DMS114 treated with DMSO at 0.1 percent for 48 hours (cell line): ENCODE measurements around the gene TREM1.
A peak's percentile ranks its signal among the peaks of the same experiment; 100 is the strongest.
"Not testable (repeated sequence)": the region's sequence is repeated elsewhere in the genome, so short reads cannot be mapped to it uniquely, and the experiment has no call there.

ENCODE experiments used
- DNase-seq: peaks from one replicate; lab custom pipeline; 2025; ENCODE audit not compliant: unreplicated experiment; lab: John Stamatoyannopoulos, UW

Gene TREM1

GRCh38 chr6:41297248-41297647 is 10.8 kb upstream of the TREM1 start:
- DNase-seq = not testable (repeated sequence)

- no peak for DNase-seq
Measured at GRCh38 chr6:41294214-41294872, 7.9 kb upstream of the TREM1 start.

DNA sequence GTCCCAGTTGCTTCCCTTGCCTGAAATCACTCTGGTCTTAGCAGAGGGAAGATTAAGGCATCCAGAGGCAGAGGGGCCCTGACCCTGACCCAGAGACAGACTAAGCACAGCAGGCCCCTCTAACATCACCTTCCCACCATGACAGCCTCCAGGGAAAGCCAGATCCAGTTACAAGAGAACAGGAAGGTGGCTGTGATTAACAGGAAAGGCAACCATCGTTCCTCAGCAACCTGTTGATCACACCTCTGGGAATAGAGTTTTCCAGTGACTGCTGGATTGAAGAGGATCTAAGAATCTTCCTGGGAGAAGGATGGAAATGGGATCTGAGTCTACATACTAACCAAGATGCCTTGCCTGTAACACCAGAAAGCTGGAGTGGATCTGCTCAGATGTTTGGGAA is 5.2 kb upstream of the TREM1 start:
- DNase-seq = no peak

- no peak for DNase-seq
Measured at GRCh38 chr6:41289815-41290214, 3.3 kb upstream of the TREM1 start.

DNA sequence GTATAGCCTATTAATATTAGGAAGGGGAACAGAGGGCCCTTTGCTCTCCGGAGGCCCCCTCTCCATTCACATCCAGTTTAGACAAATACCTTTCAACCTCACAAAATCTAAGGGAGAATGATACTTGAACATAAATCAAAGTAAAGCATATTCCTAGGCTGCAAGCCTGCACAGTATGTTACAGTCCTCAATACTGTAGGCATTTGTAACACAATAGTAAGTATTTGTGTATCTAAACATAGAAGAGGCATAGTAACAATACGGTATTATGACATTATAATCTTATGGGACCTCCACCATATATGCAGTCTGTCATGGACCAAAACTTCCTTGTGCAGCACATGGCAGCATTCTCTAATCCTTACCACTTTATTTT is 2.3 kb upstream of the TREM1 start:
- DNase-seq = no peak

DNA sequence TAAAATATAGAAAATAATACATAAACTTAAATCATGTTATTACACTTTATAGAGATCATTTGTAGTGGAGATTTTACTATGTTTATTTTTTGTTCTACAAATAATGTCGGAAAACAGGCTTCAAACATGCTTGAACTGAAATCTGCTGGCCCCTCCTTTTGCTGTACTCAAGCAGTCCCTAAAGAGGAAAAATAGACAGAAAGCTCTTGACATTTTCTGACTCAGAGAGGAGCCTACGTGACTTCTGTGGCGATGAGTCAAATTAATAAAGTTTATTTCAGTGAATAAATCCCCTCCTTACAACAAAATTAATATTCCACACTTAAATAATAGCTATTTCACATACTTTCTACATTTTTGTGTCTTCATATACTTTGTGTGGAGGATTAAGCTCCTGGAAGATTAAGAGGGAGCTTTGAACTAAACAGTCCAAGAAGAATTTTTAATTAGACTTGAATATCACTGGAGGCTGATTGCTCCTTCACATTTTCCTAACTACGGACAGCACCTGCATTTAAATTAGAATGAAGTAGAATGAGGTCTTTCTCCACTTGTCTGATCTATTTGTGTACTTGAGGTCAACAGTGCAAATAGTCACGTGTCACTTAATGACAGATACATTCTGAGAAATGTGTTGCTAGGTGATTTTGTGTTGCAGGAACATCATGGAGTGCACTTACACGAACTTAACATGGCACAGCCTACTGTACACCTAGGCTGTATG is 1.7 kb upstream of the TREM1 start:
- no peak for DNase-seq

DNA sequence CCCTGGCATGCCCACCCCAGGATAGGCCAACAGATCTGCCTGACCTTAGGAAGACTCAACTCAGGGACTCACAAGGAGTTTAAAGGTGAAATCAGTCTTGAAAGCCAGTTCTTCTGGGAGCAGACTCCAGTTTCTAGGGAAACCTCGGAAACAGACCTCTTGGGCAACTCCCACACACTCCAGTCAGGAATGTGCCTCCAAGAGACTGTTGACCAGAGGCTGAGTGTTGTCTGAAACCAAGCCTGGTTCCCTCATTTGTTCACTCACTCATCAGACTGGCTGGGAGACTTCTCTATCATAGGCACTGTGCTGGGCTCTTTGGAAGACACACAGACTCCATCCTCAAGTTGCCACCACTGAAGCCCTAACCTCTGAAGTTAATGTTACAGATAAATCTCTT is 1.8 kb downstream of the TREM1 start:
- DNase-seq = no peak

DNA sequence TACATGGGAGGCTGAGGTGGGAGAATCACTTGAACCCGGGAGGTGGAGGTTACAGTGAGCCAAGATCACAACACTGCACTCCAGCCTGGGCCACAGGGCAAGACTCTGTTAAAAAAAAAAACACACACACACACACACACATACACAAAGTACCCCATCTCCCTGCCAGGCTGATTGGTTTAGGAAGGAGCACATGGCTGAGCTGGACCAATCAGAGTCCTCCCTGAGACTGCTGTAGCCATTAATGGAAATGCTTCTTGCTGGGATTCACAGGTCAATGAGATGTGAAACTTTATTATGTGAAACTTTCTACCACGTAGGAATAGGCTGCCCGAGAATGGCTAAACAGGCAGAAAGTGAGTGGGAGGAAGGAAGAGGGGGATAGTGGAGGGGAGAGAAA is 2.9 kb downstream of the TREM1 start:
- DNase-seq = no peak

GRCh38 chr6:41280381-41281057 is 6.0 kb downstream of the TREM1 start:
- no peak for DNase-seq

- peak; percentile 16 for DNase-seq
Measured at GRCh38 chr6:41278699-41279405, 7.6 kb downstream of the TREM1 start.

- DNase-seq = no peak
Measured at GRCh38 chr6:41277605-41278004, 8.9 kb downstream of the TREM1 start.

- DNase-seq = no peak
Measured at GRCh38 chr6:41275489-41275888, 11.0 kb downstream of the TREM1 start.

DNA sequence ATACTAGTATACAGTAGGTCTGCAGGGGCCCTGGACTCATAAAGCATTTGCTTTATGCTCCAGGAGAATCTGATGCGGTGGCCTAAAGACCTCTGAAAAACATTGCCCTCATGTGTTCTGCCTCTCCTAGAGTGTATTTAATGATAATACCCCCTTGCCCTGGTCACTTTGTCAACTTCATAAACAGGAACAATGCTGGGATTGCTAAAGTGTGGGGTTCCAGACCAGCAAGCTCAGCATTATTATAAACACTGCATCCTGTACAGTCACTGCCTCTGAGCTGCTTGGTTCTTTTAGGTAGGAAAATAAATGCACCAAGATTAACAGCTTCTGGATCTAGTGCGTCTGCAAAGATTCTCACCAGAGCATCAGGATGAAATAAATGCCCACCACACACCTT is 12.2 kb downstream of the TREM1 start:
- no peak for DNase-seq

DNA sequence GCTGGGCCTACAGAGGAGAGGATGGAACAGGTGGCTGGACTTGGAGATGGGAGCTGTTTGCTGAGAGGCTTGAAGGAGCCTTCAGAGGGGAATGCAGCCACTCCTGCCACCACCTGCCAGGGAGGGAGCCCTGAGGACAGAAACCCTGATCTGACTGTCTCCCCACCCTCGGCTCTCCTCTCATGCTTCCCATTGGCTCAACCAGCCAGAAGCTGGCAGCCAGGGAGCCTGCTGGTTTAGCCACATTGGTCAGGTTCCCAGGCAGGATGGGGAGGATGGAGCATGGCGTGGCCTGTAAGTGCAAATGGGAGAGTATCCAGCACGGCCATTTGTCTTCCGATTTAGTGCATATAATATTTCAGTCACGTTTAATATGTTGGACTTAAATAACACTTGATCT is 12.8 kb downstream of the TREM1 start:
- DNase-seq = no peak

DNA sequence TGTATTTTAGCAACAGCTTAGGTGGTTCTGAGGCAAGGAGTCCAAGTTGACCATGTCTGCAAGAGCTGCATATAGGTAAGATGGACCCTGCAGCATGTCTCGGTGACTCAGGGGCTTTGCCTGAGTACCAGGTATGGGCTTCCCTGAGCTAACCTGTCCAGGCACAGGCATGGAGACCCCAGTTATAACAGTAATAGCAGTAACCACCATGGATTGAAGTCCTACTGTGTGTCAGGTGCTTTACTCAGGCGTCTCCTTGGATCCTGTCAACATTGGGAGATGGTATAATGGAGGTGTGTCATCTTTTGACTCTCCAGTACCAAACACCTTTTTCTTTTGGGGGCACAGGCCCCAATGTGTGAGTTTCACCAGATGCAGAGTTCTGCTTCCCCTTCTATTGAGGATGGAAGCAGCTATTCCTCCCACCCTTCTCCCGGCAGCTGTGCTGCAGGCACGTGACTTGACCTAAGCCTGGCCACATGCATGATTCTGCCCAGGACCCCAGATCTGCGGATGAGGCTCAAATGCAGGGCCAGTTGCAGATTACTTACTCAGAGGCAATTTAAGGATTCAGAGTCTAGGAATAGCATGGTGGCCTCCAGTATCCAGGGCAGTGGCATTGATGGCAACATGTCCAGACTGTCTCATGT is 13.8 kb downstream of the TREM1 start:
- no peak for DNase-seq

- DNase-seq = no peak
Measured at GRCh38 chr6:41271901-41272395, 14.5 kb downstream of the TREM1 start.

GRCh38 chr6:41269716-41270115 is 16.8 kb downstream of the TREM1 start:
- DNase-seq = no peak

DNA sequence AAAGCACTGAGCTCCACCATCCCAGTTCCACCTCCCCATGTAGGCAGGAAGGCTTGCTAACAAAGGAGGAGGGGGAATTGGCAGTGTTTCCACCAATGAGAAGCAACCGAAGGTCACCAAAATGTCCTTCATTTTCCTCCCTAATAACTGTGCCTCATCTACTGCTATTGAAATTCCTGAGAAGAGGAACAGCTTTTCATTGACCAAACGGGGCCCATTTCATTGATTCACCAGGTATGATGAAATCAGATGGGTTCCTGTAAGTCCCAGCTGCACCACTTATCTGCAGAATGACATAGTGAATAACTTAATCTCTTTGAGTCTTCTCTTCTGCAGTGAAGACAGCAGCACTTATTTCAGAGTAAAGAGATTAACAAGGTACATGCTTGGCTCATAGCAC is 17.3 kb downstream of the TREM1 start:
- no peak for DNase-seq

GRCh38 chr6:41268478-41268877 is 18.0 kb downstream of the TREM1 start:
- no peak for DNase-seq

DNA sequence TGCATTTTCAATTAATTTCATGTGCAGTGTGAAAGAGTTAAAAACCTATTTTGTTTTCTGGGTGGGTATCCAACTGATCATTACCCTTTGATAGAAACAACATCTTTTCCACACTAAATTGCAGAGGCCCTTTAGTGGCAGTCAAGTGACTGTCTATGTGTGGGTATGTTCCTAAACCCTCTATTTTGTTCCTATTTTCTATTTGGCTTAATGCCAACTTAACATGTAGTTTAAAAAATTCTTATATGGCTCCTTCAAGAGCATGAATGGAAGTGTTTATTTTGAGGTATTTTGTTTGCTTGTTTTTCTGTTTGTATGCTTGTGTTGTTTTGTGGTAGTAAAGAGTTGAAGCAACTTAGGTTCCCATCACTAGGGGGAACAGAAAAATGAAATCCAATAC is 19.9 kb downstream of the TREM1 start:
- no peak for DNase-seq

DNA sequence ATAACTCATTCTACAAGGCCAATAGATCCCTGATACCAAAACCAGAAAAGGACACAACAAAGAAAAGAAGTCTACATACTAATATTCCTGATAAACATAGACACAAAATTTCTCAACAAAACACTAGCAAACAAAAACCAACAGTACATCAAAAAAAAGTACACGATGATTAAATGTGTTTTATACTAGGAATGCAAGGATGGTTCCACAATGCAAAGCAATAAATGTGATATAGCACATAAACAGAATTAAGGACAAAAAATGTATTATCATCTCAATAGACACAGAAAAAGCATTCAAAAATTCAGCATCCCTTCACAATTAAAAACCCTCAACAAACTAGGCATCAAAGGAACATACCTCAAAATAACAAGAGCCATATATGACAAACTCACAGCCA is 23.2 kb downstream of the TREM1 start:
- DNase-seq = no peak
